AG09319 (cell line): ENCODE results near the gene SLX9.

Experiments used
- DNase-seq: peaks from one replicate; pipeline ENCODE4 v3.0.0-alpha.2; 2010; ENCODE audit warnings: low read depth; ENCODE audit errors: extremely low read depth
- TF ChIP-seq, protein P1 (sequence below): IDR thresholded peaks from 2 replicates; pipeline ENCODE4 v1.5.1; 2011; ENCODE audit warnings: low read depth, mild to moderate bottlenecking, inconsistent platforms, low read length, moderate library complexity

Gene SLX9

DNA sequence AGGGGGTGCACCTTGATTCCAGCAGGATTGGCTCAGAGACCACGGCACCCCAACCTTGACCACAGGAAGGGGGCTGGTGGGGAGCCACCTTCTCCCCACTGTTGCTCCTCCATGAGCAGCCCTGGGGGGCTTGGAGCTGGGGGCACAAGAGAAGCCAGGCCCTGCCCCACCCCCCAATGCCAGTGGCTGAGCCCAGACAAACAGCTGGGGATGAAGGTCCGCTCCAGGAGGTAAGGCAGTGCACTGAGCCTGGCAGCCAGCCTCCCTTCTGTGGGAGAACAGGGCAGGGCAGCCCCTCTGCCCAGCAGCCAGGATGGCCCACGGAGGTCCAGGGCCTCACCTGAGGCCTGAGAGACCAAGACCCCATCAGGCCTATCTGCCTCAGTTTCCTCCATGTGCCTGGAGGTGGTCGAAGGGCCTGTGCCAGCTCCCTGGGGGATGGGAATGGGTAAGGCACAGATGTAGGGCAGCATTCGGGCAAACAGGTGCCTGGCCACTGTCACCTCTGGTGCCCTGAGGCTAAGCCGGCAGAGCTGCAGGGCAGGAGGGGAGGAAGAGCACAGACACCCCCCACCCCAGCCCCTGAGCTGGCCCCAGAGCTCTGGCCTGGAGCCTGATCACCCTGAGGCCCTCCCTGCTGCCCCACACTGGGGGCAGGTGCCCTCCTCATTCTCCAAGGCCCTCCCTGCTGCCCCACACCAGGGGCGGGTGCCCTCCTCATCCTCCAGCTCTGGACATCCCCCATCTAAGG lies 26.2 kb upstream of the SLX9 start:
- no peak for DNase-seq
- TF ChIP-seq, protein P1, sequence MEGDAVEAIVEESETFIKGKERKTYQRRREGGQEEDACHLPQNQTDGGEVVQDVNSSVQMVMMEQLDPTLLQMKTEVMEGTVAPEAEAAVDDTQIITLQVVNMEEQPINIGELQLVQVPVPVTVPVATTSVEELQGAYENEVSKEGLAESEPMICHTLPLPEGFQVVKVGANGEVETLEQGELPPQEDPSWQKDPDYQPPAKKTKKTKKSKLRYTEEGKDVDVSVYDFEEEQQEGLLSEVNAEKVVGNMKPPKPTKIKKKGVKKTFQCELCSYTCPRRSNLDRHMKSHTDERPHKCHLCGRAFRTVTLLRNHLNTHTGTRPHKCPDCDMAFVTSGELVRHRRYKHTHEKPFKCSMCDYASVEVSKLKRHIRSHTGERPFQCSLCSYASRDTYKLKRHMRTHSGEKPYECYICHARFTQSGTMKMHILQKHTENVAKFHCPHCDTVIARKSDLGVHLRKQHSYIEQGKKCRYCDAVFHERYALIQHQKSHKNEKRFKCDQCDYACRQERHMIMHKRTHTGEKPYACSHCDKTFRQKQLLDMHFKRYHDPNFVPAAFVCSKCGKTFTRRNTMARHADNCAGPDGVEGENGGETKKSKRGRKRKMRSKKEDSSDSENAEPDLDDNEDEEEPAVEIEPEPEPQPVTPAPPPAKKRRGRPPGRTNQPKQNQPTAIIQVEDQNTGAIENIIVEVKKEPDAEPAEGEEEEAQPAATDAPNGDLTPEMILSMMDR, result no peak

- no peak for DNase-seq
- TF ChIP-seq, protein P1, result no peak
These were observed 25.5 kb upstream of the SLX9 start for GRCh38 chr21:44914176-44914874.

DNA sequence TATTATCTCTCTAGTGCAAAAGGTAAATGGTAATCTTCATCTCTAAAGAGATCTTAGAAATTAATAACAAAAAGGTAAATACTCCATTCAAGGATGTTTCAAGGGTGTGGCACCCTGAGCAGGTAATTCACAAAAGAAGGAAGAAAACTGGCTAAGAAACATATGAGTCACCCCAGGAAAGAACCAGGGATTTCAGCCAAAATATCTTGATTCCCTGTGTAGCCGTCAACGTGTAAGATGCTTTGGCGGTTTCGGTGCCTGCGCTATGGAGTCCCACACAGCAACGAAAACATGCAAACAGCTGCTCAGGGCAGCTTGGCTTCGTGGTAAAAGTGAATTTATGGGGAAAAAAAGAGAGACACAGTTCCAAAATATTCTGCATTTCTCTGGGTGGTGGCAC lies 22.9 kb upstream of the SLX9 start:
- TF ChIP-seq, protein P1, result no peak
- DNase-seq, result no peak

GRCh38 chr21:44917446-44918106 lies 22.3 kb upstream of the SLX9 start:
- no peak for DNase-seq
- TF ChIP-seq, protein P1, result no peak

- DNase-seq, result no peak
- TF ChIP-seq, protein P1, result no peak
These were observed 21.7 kb upstream of the SLX9 start for GRCh38 chr21:44918107-44918470.

DNA sequence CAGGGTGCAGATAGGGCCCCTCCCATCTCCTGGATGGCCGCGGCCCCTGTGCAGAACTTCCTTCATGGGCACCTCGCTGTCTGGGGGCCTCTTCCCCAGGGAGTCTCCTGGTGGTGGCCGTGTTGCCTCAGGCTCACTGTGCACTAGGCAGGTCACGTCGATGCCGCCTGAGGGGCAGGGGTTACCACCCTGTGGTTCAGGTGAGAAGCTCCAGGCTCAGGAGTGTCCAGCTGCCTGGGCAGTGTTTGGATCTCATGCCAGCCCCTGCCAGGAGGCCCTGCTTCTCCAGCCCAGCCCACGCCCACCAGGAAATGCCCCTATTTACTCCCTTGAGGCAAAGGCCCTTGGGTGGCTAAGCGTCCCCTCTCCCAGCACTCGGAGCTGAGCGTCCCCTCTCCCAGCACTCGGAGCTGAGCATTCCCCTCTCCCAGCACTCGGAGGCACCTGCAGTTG lies 21.2 kb upstream of the SLX9 start:
- TF ChIP-seq, protein P1, result no peak
- DNase-seq, result no peak
